ENCODE measurements around the gene ANKS3. TPM values are rescaled to one million over a fixed set of nuclear protein-coding genes. Genes with fewer than 3 reads are reported as not detected.

The ANKS3 gene
- total and polyA plus RNA-seq, 2 experiments from 2014 or later: 22.5 to 24.9 TPM

- no peaks in the 10 kb centered on the region for H3K4me1 ChIP-seq (ENCODE audit: insufficient read depth)
- H3K27me3 Mint-ChIP-seq (ENCODE audit: insufficient read depth, low read depth, poor library complexity): no peaks in the 10 kb centered on the region
- H3K27ac Mint-ChIP-seq: no peak overlapping the region
- no peak overlapping the region for H3K27ac ChIP-seq (ENCODE audit: low read depth)
- H2AFZ ChIP-seq: no peak overlapping the region
- H3K36me3 Mint-ChIP-seq (ENCODE audit: low read depth): peaks cover 77% of the 10 kb centered on the region
- H3K9me3 Mint-ChIP-seq: peaks cover 6% of the 10 kb centered on the region; the same call in 2 of the 3 replicates
- no peak for TF ChIP-seq ZNF114 (CRISPR knock-in tag; IDR thresholded peaks at IDR 0.05)
- no peak for TF ChIP-seq STAT1 (IDR thresholded peaks at IDR 0.05; ENCODE audit: unreplicated experiment)
- no peak for TF ChIP-seq EZH2 (IDR thresholded peaks at IDR 0.05; ENCODE audit: low read depth, unreplicated experiment)
- no peak for TF ChIP-seq ZNF462 (CRISPR knock-in tag; IDR thresholded peaks at IDR 0.05)
- no peak for TF ChIP-seq REST (IDR thresholded peaks at IDR 0.05; ENCODE audit: unreplicated experiment)
- no peak for TF ChIP-seq EZH2phosphoT487 (IDR thresholded peaks at IDR 0.05; ENCODE audit: unreplicated experiment)
- TF ChIP-seq ETS1 (IDR thresholded peaks at IDR 0.05): no peak
- no peak for TF ChIP-seq CTCF (conservative IDR thresholded peaks at IDR 0.05; ENCODE audit: low read depth in 2 of 2)
- no peak for TF ChIP-seq CREB1 (CRISPR knock-in tag; IDR thresholded peaks at IDR 0.05; ENCODE audit: low read depth)
- TF ChIP-seq ZNF331 (CRISPR knock-in tag; IDR thresholded peaks at IDR 0.05; ENCODE audit: low read depth): no peak
- no peak for TF ChIP-seq JUNB (IDR thresholded peaks at IDR 0.05; ENCODE audit: unreplicated experiment)
- no peak for TF ChIP-seq POLR2AphosphoS5 (IDR thresholded peaks at IDR 0.05; ENCODE audit: low read depth)
- no peak for TF ChIP-seq NANOG (IDR thresholded peaks at IDR 0.05; ENCODE audit: borderline replicate concordance)
- no peaks in the 10 kb centered on the region for H3K27me3 ChIP-seq (ENCODE audit: insufficient read depth)
- DNase-seq (ENCODE audit: low spot score) (no peak), ATAC-seq (no peak)
- H3K79me2 ChIP-seq (replicated peaks; ENCODE audit: insufficient read depth): no peaks in the 10 kb centered on the region
- no peak overlapping the region for H3K4me3 ChIP-seq
- peaks cover 27% of the 10 kb centered on the region; the same call in 1 of the 2 replicates for H3K36me3 ChIP-seq (ENCODE audit: insufficient read depth)
- H3K4me1 Mint-ChIP-seq: no peaks in the 10 kb centered on the region
- no peaks in the 10 kb centered on the region for H3K9me2 ChIP-seq (ENCODE audit: insufficient read depth)
- no peak overlapping the region for H3K4me3 Mint-ChIP-seq
- H4K20me1 ChIP-seq (replicated peaks; ENCODE audit: insufficient read depth): no peaks in the 10 kb centered on the region; the same call in 1 of the 2 replicates
- H3K4me2 ChIP-seq: no peak overlapping the region
- H3F3A ChIP-seq (replicated peaks; ENCODE audit: low read depth): no peaks in the 10 kb centered on the region
Measured at GRCh38 chr16:4755687-4756086, 21.6 kb upstream of the ANKS3 start.
